GM12878 (cell line): Measurements from ENCODE around the gene DLX5. TPM values are rescaled to one million over a fixed set of nuclear protein-coding genes. Genes with fewer than 3 reads are reported as not detected.

Experiments used
- ATAC-seq: fragments of 200-7000 bp; cut with Tn5 transposase; 3 replicates; pipeline ENCODE4 v1.9.1; 2020; ENCODE audit warnings: mild to moderate bottlenecking, moderate library complexity
- BruUV-seq: library from RNA; stranded (reverse); fragments of 400-500 nt; replicated peaks from 2 replicates; lab custom pipeline; 2021; lab: Mats Ljungman, UMichigan
- CTCF ChIA-PET: fragments of 300-600 bp; sonication (Branson Sonifier 250); formaldehyde crosslinking; extraction: SDS; loops from one replicate; lab custom pipeline; 2021; ENCODE audit warnings: inconsistent platforms; lab: Yijun Ruan, JAX
- POLR2A ChIA-PET: fragments of 350-600 bp; formaldehyde crosslinking; extraction: SDS; loops from one replicate; lab custom pipeline; 2021; ENCODE audit warnings: inconsistent platforms; lab: Charles Lee
- RAD21 ChIA-PET: fragments of 300-600 bp; sonication (Branson Sonifier 250); formaldehyde crosslinking; loops from one replicate; lab custom pipeline; 2023; ENCODE audit warnings: antibody characterized with exemption; ENCODE audit not compliant: unreplicated experiment; lab: Charles Lee
- SMC1A ChIA-PET: fragments of 300-600 bp; sonication (Branson Sonifier 250); formaldehyde crosslinking; loops from one replicate; lab custom pipeline; 2023; ENCODE audit not compliant: unreplicated experiment, uncharacterized antibody; lab: Charles Lee
- DNase-seq: peaks from one replicate; pipeline ENCODE4 v3.0.0-alpha.2; 2011; ENCODE audit warnings: low read depth, low spot score
- FAIRE-seq: peaks from 3 replicates; lab custom pipeline; 2011; peaks lifted over from hg19 to GRCh38; lab: Jason Lieb, UNC
- H2AFZ ChIP-seq: 2 replicates; pipeline ENCODE4 v1.6.0; 2011; ENCODE audit warnings: low read depth, low read length, control low read depth; ENCODE audit not compliant: control insufficient read depth
- H3K27ac ChIP-seq: 2 replicates; pipeline ENCODE4 v1.5.1; 2011; ENCODE audit warnings: control low read depth; ENCODE audit not compliant: control insufficient read depth, insufficient read depth
- H3K27me3 ChIP-seq, 2 experiments: replicated peaks in 1 of 2; 2 replicates each; pipeline versions ENCODE4 v1.6.0 to v1.6.1; 2011; ENCODE audit warnings: low read length in 1 of 2; ENCODE audit not compliant: control insufficient read depth in 2 of 2, insufficient read depth in 2 of 2
- H3K36me3 ChIP-seq, 2 experiments: 2 replicates each; pipeline ENCODE4 v1.5.1; 2011; ENCODE audit warnings: low read length in 1 of 2; ENCODE audit not compliant: control insufficient read depth in 2 of 2, insufficient read depth in 2 of 2
- H3K4me1 ChIP-seq: 2 replicates; pipeline ENCODE4 v1.6.1; 2011; ENCODE audit warnings: mild to moderate bottlenecking, low read length, moderate library complexity, mixed read lengths; ENCODE audit not compliant: control insufficient read depth, insufficient read depth
- H3K4me2 ChIP-seq: 2 replicates; pipeline ENCODE4 v1.6.0; 2011; ENCODE audit warnings: control low read depth; ENCODE audit not compliant: control insufficient read depth, insufficient read depth
- H3K4me3 ChIP-seq: fragments of 200-600 bp; sonication (generic); 2 replicates; pipeline ENCODE4 v1.5.1; 2016
- H3K79me2 ChIP-seq: 2 replicates; pipeline ENCODE4 v1.6.0; 2011; ENCODE audit warnings: low read length; ENCODE audit not compliant: control insufficient read depth, insufficient read depth
- H3K9ac ChIP-seq: 2 replicates; pipeline ENCODE4 v1.8.0; 2011; ENCODE audit warnings: low read length, control low read depth, mixed read lengths; ENCODE audit not compliant: control insufficient read depth, insufficient read depth
- H3K9me3 ChIP-seq: replicated peaks from 3 replicates; pipeline ENCODE4 v1.5.1; 2011; ENCODE audit warnings: mild to moderate bottlenecking, low read length; ENCODE audit not compliant: control insufficient read depth, insufficient read depth
- H4K20me1 ChIP-seq: 2 replicates; pipeline ENCODE4 v1.6.0; 2011; ENCODE audit not compliant: control insufficient read depth, insufficient read depth
- BMI1 ChIP-seq: fragments of 450-650 bp; IDR thresholded peaks from 2 replicates; pipeline ENCODE4 v1.6.1; 2016; ENCODE audit warnings: mild to moderate bottlenecking, moderate library complexity, borderline replicate concordance
- EZH2 ChIP-seq: IDR thresholded peaks from 2 replicates; pipeline ENCODE4 v1.6.1; 2012; ENCODE audit warnings: low read depth, mild to moderate bottlenecking, control low read depth, inconsistent platforms, low read length, borderline replicate concordance; ENCODE audit not compliant: control insufficient read depth
- HDAC6 ChIP-seq: fragments of 200-600 bp; sonication (generic); IDR thresholded peaks from one replicate; pipeline ENCODE4 v1.8.0; 2017; ENCODE audit warnings: antibody characterized with exemption; ENCODE audit not compliant: unreplicated experiment
- JUNB ChIP-seq: IDR thresholded peaks from 2 replicates; pipeline ENCODE4 v1.6.1; 2016; ENCODE audit warnings: antibody characterized with exemption, mild to moderate bottlenecking
- MYC ChIP-seq: IDR thresholded peaks from 2 replicates; pipeline ENCODE4 v1.6.1; 2011; ENCODE audit warnings: mild to moderate bottlenecking, low read length, moderate library complexity, inconsistent platforms; ENCODE audit not compliant: insufficient read depth, insufficient replicate concordance, insufficient read length, severe bottlenecking
- PBX3 ChIP-seq: IDR thresholded peaks from 2 replicates; pipeline ENCODE4 v1.6.1; 2011; ENCODE audit warnings: mild to moderate bottlenecking, low read depth, low read length, moderate library complexity; ENCODE audit not compliant: insufficient replicate concordance
- TCF7 ChIP-seq: IDR thresholded peaks from 2 replicates; pipeline ENCODE4 v1.6.1; 2014; ENCODE audit warnings: antibody characterized with exemption, borderline replicate concordance
- YBX1 ChIP-seq: fragments of 450-650 bp; IDR thresholded peaks from 2 replicates; pipeline ENCODE4 v1.6.1; 2016; ENCODE audit warnings: antibody characterized with exemption
- WGBS: methylation state at CpG from one replicate; pipeline ENCODE4 v1.1.6; 2016; ENCODE audit warnings: low lambda C conversion rate; ENCODE audit not compliant: insufficient replicate concordance, insufficient coverage; ENCODE audit errors: missing lambda C conversion rate; 5-methylcytosine and 5-hydroxymethylcytosine counted together
- in situ Hi-C: fragments of 300-500 bp; cut with MboI; formaldehyde crosslinking; loops from 9 replicates; pipeline ENCODE4 v1.14.3; 2018; ENCODE audit warnings: mixed read lengths
- intact Hi-C: fragments of 100-400 bp; cut with micrococcal nuclease; formaldehyde crosslinking; loops from one replicate; pipeline ENCODE4 v1.14.2; 2022; ENCODE audit not compliant: unreplicated experiment
- polyA plus RNA-seq, 11 experiments: library from polyadenylated mRNA; depleted of rRNA in 4 of 11; unstranded in 6 of 11; stranded (reverse) in 5 of 11; fragments of >200 nt; fragmentation: Nextera tagmentation in 4 of 11; fragmentation: Illumina TruSeq in 1 of 11; extraction: Ambion mirVana in 4 of 11; extraction: Trizol in 1 of 11; gene quantifications; 1 replicate in 1 of 11; 2 replicates in 10 of 11; pipeline versions ENCODE4 v1.2.1 to v1.2.3, GENCODE V29; 2011 to 2016; ENCODE audit warnings: inconsistent platforms in 2 of 11, missing spikeins in 2 of 11, low read depth in 1 of 11
- total RNA-seq, 4 experiments: library from RNA; depleted of rRNA in 3 of 4; stranded (reverse); fragments of >200 nt in 3 of 4; fragmentation: Illumina TruSeq in 1 of 4; extraction: Trizol in 1 of 4; gene quantifications; 2 replicates each; pipeline versions ENCODE4 v1.2.1 to v1.2.3, GENCODE V29; 2013 to 2021

Gene DLX5
- total and polyA plus RNA-seq, 10 of the 15 experiments (the other 5 are each of a cell fraction or from before 2014, with no cell fraction given), result not detected

DNA sequence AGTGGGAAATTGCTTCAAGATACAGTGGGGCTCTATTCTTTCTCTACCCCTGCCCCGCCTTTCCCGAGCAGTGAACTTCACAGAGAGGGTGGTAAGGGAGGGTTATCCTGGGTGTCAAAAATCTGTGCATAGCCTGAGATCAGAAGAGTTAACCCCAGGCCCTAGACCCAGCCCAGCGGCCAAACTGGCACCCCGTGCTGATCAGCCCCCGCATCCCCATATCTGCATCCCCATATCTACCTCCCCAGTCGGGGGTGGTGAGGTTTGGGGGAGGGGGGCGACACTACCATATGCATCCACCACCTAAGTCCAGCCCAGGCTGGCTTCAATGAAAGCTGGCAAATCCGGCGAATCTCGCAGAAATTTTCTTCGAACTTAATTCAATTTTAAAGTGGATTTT lies 26.3 kb downstream of the DLX5 start:
- H3K4me1 ChIP-seq, result no peaks in the 10 kb centered on the region
- ATAC-seq, result no peak
- H2AFZ ChIP-seq, result no peak overlapping the region
- FAIRE-seq, result no peak
- BruUV-seq, result no TSS peak
- H3K4me2 ChIP-seq, result no peak overlapping the region
- no peak overlapping the region for H3K9ac ChIP-seq
- H3K36me3 ChIP-seq, result no peaks in the 10 kb centered on the region
- DNase-seq, result no peak
- CTCF ChIA-PET, result no interaction called here
- in situ Hi-C loops (no loop called here), intact Hi-C loops (no loop called here)
- no peak overlapping the region for H3K27ac ChIP-seq
- RAD21 ChIA-PET, result no interaction called here
- peaks cover 13 to 23% of the 10 kb centered on the region in 2 experiments for H3K27me3 ChIP-seq
- no peaks in the 10 kb centered on the region for H3K79me2 ChIP-seq
- SMC1A ChIA-PET, result no interaction called here
- no peaks in the 10 kb centered on the region; the same call in 2 of the 3 replicates for H3K9me3 ChIP-seq
- no peaks in the 10 kb centered on the region; the same call in 1 of the 2 replicates for H4K20me1 ChIP-seq
- POLR2A ChIA-PET, result no interaction called here
- no peak overlapping the region for H3K4me3 ChIP-seq
- WGBS, result 14% methylated on average over 11 of the region's 11 CpGs
- TF ChIP-seq EZH2, result no peak
- TF ChIP-seq MYC, result no peak
- TF ChIP-seq JUNB, result no peak
- no peak for TF ChIP-seq TCF7
- no peak for TF ChIP-seq HDAC6
- no peak for TF ChIP-seq YBX1
- no peak for TF ChIP-seq PBX3
- no peak for TF ChIP-seq BMI1
- TF ChIP-seq, all 136 proteins: peak for 0
